ENCODE data around the gene NUTF2.

The NUTF2 gene

GRCh38 chr16:67847064-67847861, 530 bp downstream of the NUTF2 start, which contains the start of gene CENPT:
Gene CENPT (minus strand): TSS chr16:67847693. CDS start chr16:67833859, 13,834 bp downstream.
- Histone ChIP-seq H3K9ac (ENCODE audit: low read depth in 1 of 2, low read length in 2 of 2) (peak within 1 kb of the TSS; percentile 79), H3K36me3 (ENCODE audit: control insufficient read depth in 2 of 2, insufficient read depth in 2 of 2, low read length in 2 of 2) (no peaks in the 10 kb centered on the region), H3K9me3 (ENCODE audit: control insufficient read depth in 2 of 2, low read length in 2 of 2) (no peaks in the 10 kb centered on the region), H3K4me1 (ENCODE audit: control insufficient read depth in 2 of 2, insufficient read depth in 2 of 2, low read length in 2 of 2) (peaks cover 41 to 42% of the 10 kb centered on the region in 2 donors), H3K4me3 (ENCODE audit: low read length in 2 of 2) (peak within 1 kb of the TSS; percentile 79 to 83), H3K27me3 (ENCODE audit: control insufficient read depth in 2 of 2, insufficient read depth in 2 of 2, low read length in 2 of 2) (no peaks in the 10 kb centered on the region), H3K27ac (ENCODE audit: low read depth in 2 of 2, low read length in 2 of 2) (peak within 1 kb of the TSS; percentile 92 to 93)

- no peaks in the 10 kb centered on the region for H3K9me3 ChIP-seq (ENCODE audit: control insufficient read depth in 2 of 2, low read length in 2 of 2)
- H3K36me3 ChIP-seq (ENCODE audit: control insufficient read depth in 2 of 2, insufficient read depth in 2 of 2, low read length in 2 of 2) = no peaks in the 10 kb centered on the region
- H3K27ac ChIP-seq (ENCODE audit: low read depth in 2 of 2, low read length in 2 of 2) = peak overlapping the region; percentile 92 to 93
- H3K4me3 ChIP-seq (ENCODE audit: low read length in 2 of 2) = peak overlapping the region; percentile 79 to 83
- no peaks in the 10 kb centered on the region for H3K27me3 ChIP-seq (ENCODE audit: control insufficient read depth in 2 of 2, insufficient read depth in 2 of 2, low read length in 2 of 2)
- H3K9ac ChIP-seq (ENCODE audit: low read depth in 1 of 2, low read length in 2 of 2) = peak overlapping the region; percentile 75 to 79
- H3K4me1 ChIP-seq (ENCODE audit: control insufficient read depth in 2 of 2, insufficient read depth in 2 of 2, low read length in 2 of 2) = peaks cover 37 to 39% of the 10 kb centered on the region in 2 donors
Observed at GRCh38 chr16:67848118-67848517, 1.4 kb downstream of the NUTF2 start.

GRCh38 chr16:67853670-67854069, 6.9 kb downstream of the NUTF2 start:
- no peaks in the 10 kb centered on the region for H3K27me3 ChIP-seq (ENCODE audit: control insufficient read depth in 2 of 2, insufficient read depth in 2 of 2, low read length in 2 of 2)
- H3K4me3 ChIP-seq (ENCODE audit: low read length in 2 of 2) = no peak overlapping the region
- peaks cover 18 to 19% of the 10 kb centered on the region in 2 donors for H3K4me1 ChIP-seq (ENCODE audit: control insufficient read depth in 2 of 2, insufficient read depth in 2 of 2, low read length in 2 of 2)
- no peaks in the 10 kb centered on the region for H3K9me3 ChIP-seq (ENCODE audit: control insufficient read depth in 2 of 2, low read length in 2 of 2)
- no peaks in the 10 kb centered on the region for H3K36me3 ChIP-seq (ENCODE audit: control insufficient read depth in 2 of 2, insufficient read depth in 2 of 2, low read length in 2 of 2)
- no peak overlapping the region for H3K9ac ChIP-seq (ENCODE audit: low read depth in 1 of 2, low read length in 2 of 2)
- H3K27ac ChIP-seq (ENCODE audit: low read depth in 2 of 2, low read length in 2 of 2) = no peak overlapping the region

- peaks cover 0 to 6% of the 10 kb centered on the region in 2 donors for H3K36me3 ChIP-seq (ENCODE audit: control insufficient read depth in 2 of 2, insufficient read depth in 2 of 2, low read length in 2 of 2)
- no peaks in the 10 kb centered on the region for H3K27me3 ChIP-seq (ENCODE audit: control insufficient read depth in 2 of 2, insufficient read depth in 2 of 2, low read length in 2 of 2)
- no peaks in the 10 kb centered on the region for H3K9me3 ChIP-seq (ENCODE audit: control insufficient read depth in 2 of 2, low read length in 2 of 2)
- H3K9ac ChIP-seq (ENCODE audit: low read depth in 1 of 2, low read length in 2 of 2) = no peak overlapping the region
- H3K4me3 ChIP-seq (ENCODE audit: low read length in 2 of 2) = no peak overlapping the region
- no peak overlapping the region for H3K27ac ChIP-seq (ENCODE audit: low read depth in 2 of 2, low read length in 2 of 2)
- peaks cover 19 to 23% of the 10 kb centered on the region in 2 donors for H3K4me1 ChIP-seq (ENCODE audit: control insufficient read depth in 2 of 2, insufficient read depth in 2 of 2, low read length in 2 of 2)
Observed at GRCh38 chr16:67855789-67856188, 9.1 kb downstream of the NUTF2 start.

GRCh38 chr16:67856927-67857546, 10.3 kb downstream of the NUTF2 start:
- H3K27me3 ChIP-seq (ENCODE audit: control insufficient read depth in 2 of 2, insufficient read depth in 2 of 2, low read length in 2 of 2) = no peaks in the 10 kb centered on the region
- H3K36me3 ChIP-seq (ENCODE audit: control insufficient read depth in 2 of 2, insufficient read depth in 2 of 2, low read length in 2 of 2) = peaks cover 0 to 6% of the 10 kb centered on the region in 2 donors
- peaks cover 21 to 31% of the 10 kb centered on the region in 2 donors for H3K4me1 ChIP-seq (ENCODE audit: control insufficient read depth in 2 of 2, insufficient read depth in 2 of 2, low read length in 2 of 2)
- H3K4me3 ChIP-seq (ENCODE audit: low read length in 2 of 2) = no peak overlapping the region
- no peaks in the 10 kb centered on the region for H3K9me3 ChIP-seq (ENCODE audit: control insufficient read depth in 2 of 2, low read length in 2 of 2)
- H3K9ac ChIP-seq (ENCODE audit: low read depth in 1 of 2, low read length in 2 of 2) = no peak overlapping the region
- H3K27ac ChIP-seq (ENCODE audit: low read depth in 2 of 2, low read length in 2 of 2) = peak overlapping the region; percentile 38 to 76

- H3K4me3 ChIP-seq (ENCODE audit: low read length in 2 of 2) = no peak overlapping the region
- peak overlapping the region; percentile 76 for H3K27ac ChIP-seq (ENCODE audit: low read depth in 2 of 2, low read length in 2 of 2)
- peaks cover 21 to 33% of the 10 kb centered on the region in 2 donors for H3K4me1 ChIP-seq (ENCODE audit: control insufficient read depth in 2 of 2, insufficient read depth in 2 of 2, low read length in 2 of 2)
- peak overlapping the region in 1 of 2 donors; percentile 23 for H3K9ac ChIP-seq (ENCODE audit: low read depth in 1 of 2, low read length in 2 of 2)
- peaks cover 0 to 6% of the 10 kb centered on the region in 2 donors for H3K36me3 ChIP-seq (ENCODE audit: control insufficient read depth in 2 of 2, insufficient read depth in 2 of 2, low read length in 2 of 2)
- no peaks in the 10 kb centered on the region for H3K9me3 ChIP-seq (ENCODE audit: control insufficient read depth in 2 of 2, low read length in 2 of 2)
- H3K27me3 ChIP-seq (ENCODE audit: control insufficient read depth in 2 of 2, insufficient read depth in 2 of 2, low read length in 2 of 2) = no peaks in the 10 kb centered on the region
Observed at GRCh38 chr16:67857547-67858233, 11.0 kb downstream of the NUTF2 start.

- no peak overlapping the region for H3K4me3 ChIP-seq (ENCODE audit: low read length in 2 of 2)
- peak overlapping the region; percentile 73 to 76 for H3K27ac ChIP-seq (ENCODE audit: low read depth in 2 of 2, low read length in 2 of 2)
- no peaks in the 10 kb centered on the region for H3K27me3 ChIP-seq (ENCODE audit: control insufficient read depth in 2 of 2, insufficient read depth in 2 of 2, low read length in 2 of 2)
- H3K9me3 ChIP-seq (ENCODE audit: control insufficient read depth in 2 of 2, low read length in 2 of 2) = no peaks in the 10 kb centered on the region
- H3K4me1 ChIP-seq (ENCODE audit: control insufficient read depth in 2 of 2, insufficient read depth in 2 of 2, low read length in 2 of 2) = peaks cover 21 to 33% of the 10 kb centered on the region in 2 donors
- H3K9ac ChIP-seq (ENCODE audit: low read depth in 1 of 2, low read length in 2 of 2) = peak overlapping the region in 1 of 2 donors; percentile 23
- H3K36me3 ChIP-seq (ENCODE audit: control insufficient read depth in 2 of 2, insufficient read depth in 2 of 2, low read length in 2 of 2) = peaks cover 0 to 6% of the 10 kb centered on the region in 2 donors
Observed at GRCh38 chr16:67858500-67858899, 11.8 kb downstream of the NUTF2 start.

- Histone ChIP-seq H3K9me3 (ENCODE audit: control insufficient read depth in 2 of 2, low read length in 2 of 2) (no peaks in the 10 kb centered on the region), H3K4me1 (ENCODE audit: control insufficient read depth in 2 of 2, insufficient read depth in 2 of 2, low read length in 2 of 2) (peaks cover 21 to 33% of the 10 kb centered on the region in 2 donors), H3K27ac (ENCODE audit: low read depth in 2 of 2, low read length in 2 of 2) (peak overlapping the region in 1 of 2 donors; percentile 29), H3K27me3 (ENCODE audit: control insufficient read depth in 2 of 2, insufficient read depth in 2 of 2, low read length in 2 of 2) (no peaks in the 10 kb centered on the region), H3K9ac (ENCODE audit: low read depth in 1 of 2, low read length in 2 of 2) (no peak overlapping the region), H3K4me3 (ENCODE audit: low read length in 2 of 2) (no peak overlapping the region), H3K36me3 (ENCODE audit: control insufficient read depth in 2 of 2, insufficient read depth in 2 of 2, low read length in 2 of 2) (peaks cover 6 to 12% of the 10 kb centered on the region in 2 donors)
Observed at GRCh38 chr16:67860589-67861398, 14.1 kb downstream of the NUTF2 start.

GRCh38 chr16:67861877-67862276, 15.1 kb downstream of the NUTF2 start:
- peaks cover 21 to 31% of the 10 kb centered on the region in 2 donors for H3K4me1 ChIP-seq (ENCODE audit: control insufficient read depth in 2 of 2, insufficient read depth in 2 of 2, low read length in 2 of 2)
- H3K27me3 ChIP-seq (ENCODE audit: control insufficient read depth in 2 of 2, insufficient read depth in 2 of 2, low read length in 2 of 2) = no peaks in the 10 kb centered on the region
- H3K27ac ChIP-seq (ENCODE audit: low read depth in 2 of 2, low read length in 2 of 2) = no peak overlapping the region
- H3K36me3 ChIP-seq (ENCODE audit: control insufficient read depth in 2 of 2, insufficient read depth in 2 of 2, low read length in 2 of 2) = peaks cover 12 to 14% of the 10 kb centered on the region in 2 donors
- H3K9ac ChIP-seq (ENCODE audit: low read depth in 1 of 2, low read length in 2 of 2) = no peak overlapping the region
- no peak overlapping the region for H3K4me3 ChIP-seq (ENCODE audit: low read length in 2 of 2)
- no peaks in the 10 kb centered on the region for H3K9me3 ChIP-seq (ENCODE audit: control insufficient read depth in 2 of 2, low read length in 2 of 2)

Measured in mucosa of rectum (tissue), 2 donors.